Subcutaneous abdominal adipose tissue (tissue), 5 donors: ENCODE data around the gene PTPRM.

Experiments
- H3K27ac ChIP-seq: one replicate; pipeline ENCODE4 v1.7.0; 2013; ENCODE audit warnings: low read depth, mild to moderate bottlenecking, inconsistent platforms, low read length, moderate library complexity
- H3K27me3 ChIP-seq, 5 donors: one replicate each; pipeline ENCODE4 v1.7.0; 2013; ENCODE audit warnings: low read length in 5 of 5, inconsistent platforms in 1 of 5; ENCODE audit not compliant: control insufficient read depth in 5 of 5, insufficient read depth in 4 of 5
- H3K36me3 ChIP-seq, 5 donors: one replicate each; pipeline ENCODE4 v1.7.0; 2013; ENCODE audit warnings: low read length in 5 of 5; ENCODE audit not compliant: control insufficient read depth in 5 of 5, insufficient read depth in 5 of 5
- H3K4me1 ChIP-seq, 5 donors: one replicate each; pipeline ENCODE4 v1.7.0; 2013; ENCODE audit warnings: low read length in 5 of 5, mild to moderate bottlenecking in 3 of 5, moderate library complexity in 1 of 5; ENCODE audit not compliant: control insufficient read depth in 5 of 5, insufficient read depth in 5 of 5
- H3K4me3 ChIP-seq, 5 donors: one replicate each; pipeline ENCODE4 v1.7.0; 2013; ENCODE audit warnings: low read length in 5 of 5, low read depth in 1 of 5
- H3K9ac ChIP-seq, 5 donors: one replicate each; pipeline ENCODE4 v1.7.0; 2013; ENCODE audit warnings: low read length in 5 of 5, mild to moderate bottlenecking in 4 of 5, moderate library complexity in 3 of 5
- H3K9me3 ChIP-seq, 5 donors: one replicate each; pipeline ENCODE4 v1.7.0; 2013; ENCODE audit warnings: low read length in 5 of 5; ENCODE audit not compliant: control insufficient read depth in 5 of 5
- donor health status: healthy.
- donor health status: healthy.
- donor health status: healthy.
- donor health status: healthy.
- donor health status: healthy.

Gene PTPRM

GRCh38 chr18:7846335-7846734, 279.2 kb downstream of the PTPRM start:
- Histone ChIP-seq H3K4me3 (no peak overlapping the region), H3K36me3 (no peaks in the 10 kb centered on the region), H3K9ac (no peak overlapping the region), H3K4me1 (peaks cover 0 to 9% (median 3%) of the 10 kb centered on the region in 5 donors), H3K27me3 (no peaks in the 10 kb centered on the region), H3K27ac (no peak overlapping the region), H3K9me3 (peaks cover 2 to 10% (median 8%) of the 10 kb centered on the region in 5 donors)

GRCh38 chr18:7847357-7848053, 280.4 kb downstream of the PTPRM start:
- Histone ChIP-seq H3K9me3 (peaks cover 2 to 11% (median 8%) of the 10 kb centered on the region in 5 donors), H3K4me1 (peaks cover 0 to 9% (median 3%) of the 10 kb centered on the region in 5 donors), H3K36me3 (no peaks in the 10 kb centered on the region), H3K4me3 (no peak overlapping the region), H3K27ac (no peak overlapping the region), H3K27me3 (no peaks in the 10 kb centered on the region), H3K9ac (no peak overlapping the region)

GRCh38 chr18:7848054-7848412, 280.9 kb downstream of the PTPRM start:
- H3K36me3 ChIP-seq, result no peaks in the 10 kb centered on the region
- H3K9me3 ChIP-seq, result peaks cover 2 to 11% (median 8%) of the 10 kb centered on the region in 5 donors
- H3K9ac ChIP-seq, result no peak overlapping the region
- H3K27ac ChIP-seq, result no peak overlapping the region
- peaks cover 0 to 9% (median 3%) of the 10 kb centered on the region in 5 donors for H3K4me1 ChIP-seq
- no peak overlapping the region for H3K4me3 ChIP-seq
- no peaks in the 10 kb centered on the region for H3K27me3 ChIP-seq

DNA sequence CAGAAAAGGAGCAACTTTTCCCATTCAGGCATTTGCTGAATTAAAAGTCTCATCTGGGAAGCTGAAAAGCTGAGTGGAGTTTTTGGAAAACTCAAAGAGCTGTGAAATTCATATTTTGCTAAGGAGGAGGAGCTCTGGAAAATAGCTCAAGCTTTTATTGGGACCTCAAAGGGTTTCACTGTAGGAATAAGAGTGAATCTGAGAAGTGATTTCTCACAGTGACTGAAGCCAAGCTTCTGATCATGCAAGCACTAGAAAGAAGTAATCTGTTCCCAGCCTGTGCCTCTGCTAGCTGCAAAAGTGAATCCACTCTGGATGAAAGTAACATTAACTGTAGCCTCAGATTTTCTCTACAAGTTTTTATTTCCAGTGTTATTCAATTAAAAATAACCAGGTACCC, 283.3 kb downstream of the PTPRM start:
- peaks cover 0 to 5% (median 0%) of the 10 kb centered on the region in 5 donors for H3K9me3 ChIP-seq
- no peaks in the 10 kb centered on the region for H3K36me3 ChIP-seq

DNA sequence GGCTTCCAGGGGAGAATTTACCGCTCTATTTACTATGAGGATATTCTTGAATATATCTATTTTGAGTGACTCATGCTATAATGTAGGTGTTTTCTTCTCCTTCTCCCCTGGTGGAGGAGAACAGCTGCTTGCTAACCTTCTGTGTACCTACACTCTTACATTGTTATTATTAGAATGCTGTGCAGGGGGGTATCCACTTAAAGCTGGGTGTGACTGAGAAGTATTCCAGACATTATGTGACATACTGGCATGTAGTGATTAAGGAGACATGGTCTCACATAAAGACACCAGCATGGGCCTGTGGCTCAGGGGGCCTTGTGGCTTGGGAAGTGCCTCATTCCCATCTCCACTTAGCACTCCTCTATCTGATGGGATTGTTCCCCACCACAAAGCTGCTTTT, 287.9 kb downstream of the PTPRM start:
- Histone ChIP-seq H3K9ac (no peak overlapping the region), H3K36me3 (no peaks in the 10 kb centered on the region), H3K27ac (no peak overlapping the region), H3K9me3 (peaks cover 0 to 5% (median 0%) of the 10 kb centered on the region in 5 donors), H3K4me3 (no peak overlapping the region), H3K4me1 (peaks cover 0 to 4% (median 3%) of the 10 kb centered on the region in 5 donors), H3K27me3 (no peaks in the 10 kb centered on the region)

More for the DNA sequence above, 283.3 kb downstream of the PTPRM start:
- Histone ChIP-seq H3K9ac (no peak overlapping the region), H3K27me3 (no peaks in the 10 kb centered on the region), H3K4me1 (peaks cover 0 to 9% (median 3%) of the 10 kb centered on the region in 5 donors), H3K4me3 (no peak overlapping the region), H3K27ac (no peak overlapping the region)

- Histone ChIP-seq H3K27ac (no peak overlapping the region), H3K4me1 (peaks cover 0 to 6% (median 3%) of the 10 kb centered on the region in 5 donors)
Measured at GRCh38 chr18:7855671-7856070, 288.6 kb downstream of the PTPRM start.

GRCh38 chr18:7856116-7856515, 289.0 kb downstream of the PTPRM start:
- H3K9me3 ChIP-seq, result peaks cover 0 to 5% (median 0%) of the 10 kb centered on the region in 5 donors
- H3K27ac ChIP-seq, result no peak overlapping the region
- no peak overlapping the region for H3K9ac ChIP-seq
- peaks cover 0 to 9% (median 3%) of the 10 kb centered on the region in 5 donors for H3K4me1 ChIP-seq
- no peaks in the 10 kb centered on the region for H3K27me3 ChIP-seq
- no peaks in the 10 kb centered on the region for H3K36me3 ChIP-seq
- H3K4me3 ChIP-seq, result no peak overlapping the region

More at GRCh38 chr18:7855671-7856070, 288.6 kb downstream of the PTPRM start:
- Histone ChIP-seq H3K36me3 (no peaks in the 10 kb centered on the region), H3K9ac (no peak overlapping the region), H3K27me3 (no peaks in the 10 kb centered on the region), H3K9me3 (peaks cover 0 to 5% (median 0%) of the 10 kb centered on the region in 5 donors), H3K4me3 (no peak overlapping the region)

- no peak overlapping the region for H3K27ac ChIP-seq
- H3K9ac ChIP-seq, result no peak overlapping the region
- H3K4me3 ChIP-seq, result no peak overlapping the region
- peaks cover 0 to 9% (median 3%) of the 10 kb centered on the region in 5 donors for H3K4me1 ChIP-seq
- no peaks in the 10 kb centered on the region for H3K36me3 ChIP-seq
- H3K27me3 ChIP-seq, result no peaks in the 10 kb centered on the region
- no peaks in the 10 kb centered on the region for H3K9me3 ChIP-seq
Measured at GRCh38 chr18:7856733-7857132, 289.6 kb downstream of the PTPRM start.

- Histone ChIP-seq H3K27ac (no peak overlapping the region), H3K27me3 (no peaks in the 10 kb centered on the region), H3K36me3 (no peaks in the 10 kb centered on the region), H3K4me1 (peaks cover 0 to 9% (median 3%) of the 10 kb centered on the region in 5 donors), H3K9ac (no peak overlapping the region), H3K9me3 (no peaks in the 10 kb centered on the region), H3K4me3 (no peak overlapping the region)
Measured at GRCh38 chr18:7857562-7857961, 290.4 kb downstream of the PTPRM start.

DNA sequence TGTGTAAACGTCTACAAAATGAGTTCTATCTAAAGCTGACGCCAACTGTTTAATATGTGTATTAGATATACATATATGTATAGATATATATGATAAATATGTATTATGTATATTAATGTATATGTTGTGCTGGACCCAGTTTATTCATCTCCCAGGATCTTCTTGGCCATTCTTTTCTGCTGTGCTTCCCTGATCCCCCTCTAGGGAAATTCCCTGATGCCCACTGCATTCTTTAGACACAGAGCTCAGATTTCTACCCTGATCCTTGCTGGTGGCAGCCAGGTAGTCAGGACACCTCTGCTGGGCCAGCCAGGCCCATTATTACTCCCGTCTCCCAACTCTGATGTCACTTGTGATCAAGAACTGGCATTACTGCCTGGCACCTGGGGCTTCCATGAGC, 292.0 kb downstream of the PTPRM start:
- H3K9ac ChIP-seq, result no peak overlapping the region
- H3K27me3 ChIP-seq, result no peaks in the 10 kb centered on the region
- H3K4me3 ChIP-seq, result no peak overlapping the region
- H3K27ac ChIP-seq, result no peak overlapping the region
- no peaks in the 10 kb centered on the region for H3K9me3 ChIP-seq
- H3K4me1 ChIP-seq, result peaks cover 0 to 9% (median 3%) of the 10 kb centered on the region in 5 donors
- no peaks in the 10 kb centered on the region for H3K36me3 ChIP-seq
